Endothelial cell of umbilical vein (primary cell): Measurements from ENCODE around the gene TTLL13. TPM values are rescaled to one million over a fixed set of nuclear protein-coding genes. Genes with fewer than 3 reads are reported as not detected.

Experiments used
- BruUV-seq: library from RNA; stranded (reverse); fragments of 400-500 nt; replicated peaks from 2 replicates; lab custom pipeline; 2021; lab: Mats Ljungman, UMichigan
- CTCF ChIA-PET: fragments of 300-600, 350-600 bp; sonication (Branson Sonifier 250); formaldehyde crosslinking; loops from one replicate; lab custom pipeline; 2021; ENCODE audit warnings: antibody characterized with exemption, inconsistent platforms; lab: Charles Lee
- POLR2A ChIA-PET: fragments of 300-600, 350-600 bp; sonication (Branson Sonifier 250); formaldehyde crosslinking; loops from one replicate; lab custom pipeline; 2021; ENCODE audit warnings: antibody characterized with exemption, inconsistent platforms; lab: Charles Lee
- DNase-seq: peaks from one replicate; pipeline ENCODE4 v3.0.0-alpha.2; 2011; ENCODE audit warnings: low read depth, low spot score
- FAIRE-seq: peaks from 2 replicates; lab custom pipeline; 2011; peaks lifted over from hg19 to GRCh38; lab: Jason Lieb, UNC
- H2AFZ ChIP-seq: 2 replicates; pipeline ENCODE4 v1.6.0; 2012; ENCODE audit warnings: low read depth, low read length, control low read depth, inconsistent platforms
- H3K27ac ChIP-seq: 2 replicates; pipeline ENCODE4 v1.5.1; 2011; ENCODE audit warnings: low read depth, mild to moderate bottlenecking, control low read depth, low read length, moderate library complexity; ENCODE audit not compliant: insufficient read depth
- H3K27me3 ChIP-seq, 2 experiments: 2 replicates each; pipeline versions ENCODE4 v1.6.0 to v1.6.1; 2011; ENCODE audit warnings: low read length in 2 of 2, mixed read lengths in 1 of 2; ENCODE audit not compliant: control insufficient read depth in 2 of 2, insufficient read depth in 2 of 2
- H3K36me3 ChIP-seq, 2 experiments: 2 replicates in 1 of 2; 3 replicates in 1 of 2; pipeline ENCODE4 v1.5.1; 2011; ENCODE audit warnings: low read length in 2 of 2, mild to moderate bottlenecking in 1 of 2, moderate library complexity in 1 of 2; ENCODE audit not compliant: control insufficient read depth in 2 of 2, insufficient read depth in 2 of 2; ENCODE audit errors: extremely low read depth in 1 of 2
- H3K4me1 ChIP-seq: 3 replicates; pipeline ENCODE4 v1.5.1; 2011; ENCODE audit warnings: mild to moderate bottlenecking, low read length; ENCODE audit not compliant: control insufficient read depth, insufficient read depth; ENCODE audit errors: extremely low read depth
- H3K4me2 ChIP-seq: 2 replicates; pipeline ENCODE4 v1.6.1; 2011; ENCODE audit warnings: low read length, control low read depth, mixed read lengths; ENCODE audit not compliant: insufficient read depth
- H3K4me3 ChIP-seq, 3 experiments: fragments of 200-600 bp in 1 of 3; sonication (generic), shearing (Covaris generic) in 1 of 3; replicated peaks in 1 of 3; 2 replicates each; pipeline ENCODE4 v1.5.1; 2011 to 2016; ENCODE audit warnings: control low read depth in 3 of 3, low read length in 3 of 3, mild to moderate bottlenecking in 2 of 3, inconsistent platforms in 1 of 3, low read depth in 1 of 3, moderate library complexity in 1 of 3; ENCODE audit not compliant: insufficient read depth in 1 of 3
- H3K79me2 ChIP-seq: 2 replicates; pipeline ENCODE4 v1.6.0; 2012; ENCODE audit warnings: low read length, inconsistent platforms; ENCODE audit not compliant: control insufficient read depth, insufficient read depth
- H3K9ac ChIP-seq: replicated peaks from 2 replicates; pipeline ENCODE3; 2011; ENCODE audit warnings: low read length, control low read depth; ENCODE audit not compliant: insufficient read depth; ENCODE audit errors: extremely low read depth
- H3K9me1 ChIP-seq: replicated peaks from 3 replicates; pipeline ENCODE4 v1.6.0; 2011; ENCODE audit warnings: mild to moderate bottlenecking, low read length; ENCODE audit not compliant: control insufficient read depth, insufficient read depth; ENCODE audit errors: extremely low read depth
- H3K9me3 ChIP-seq: replicated peaks from 2 replicates; pipeline ENCODE4 v1.5.1; 2012; ENCODE audit warnings: low read length, inconsistent platforms; ENCODE audit not compliant: control insufficient read depth, insufficient read depth
- H4K20me1 ChIP-seq: replicated peaks from 2 replicates; pipeline ENCODE3; 2011; ENCODE audit warnings: mild to moderate bottlenecking, low read length; ENCODE audit not compliant: control insufficient read depth, insufficient read depth; ENCODE audit errors: extremely low read depth
- CTCF ChIP-seq, 2 donors: IDR thresholded peaks; 1 replicate in 1 of 2; 2 replicates in 1 of 2; pipeline ENCODE4 v1.5.1; 2011; ENCODE audit warnings: low read length in 2 of 2, mild to moderate bottlenecking in 2 of 2, moderate library complexity in 2 of 2, control low read depth in 1 of 2, inconsistent platforms in 1 of 2, low read depth in 1 of 2; ENCODE audit not compliant: insufficient read depth in 1 of 2; ENCODE audit errors: extremely low read depth in 1 of 2
- EZH2 ChIP-seq: IDR thresholded peaks from 2 replicates; pipeline ENCODE4 v1.6.1; 2012; ENCODE audit warnings: borderline replicate concordance, low read depth, mild to moderate bottlenecking, moderate library complexity, low read length, inconsistent platforms; ENCODE audit not compliant: severe bottlenecking
- FOS ChIP-seq: IDR thresholded peaks from 2 replicates; pipeline ENCODE4 v1.6.1; 2011; ENCODE audit warnings: mild to moderate bottlenecking, low read length, moderate library complexity, borderline replicate concordance; ENCODE audit not compliant: insufficient read depth
- GATA2 ChIP-seq: IDR thresholded peaks from 2 replicates; pipeline ENCODE4 v1.7.0; 2011; ENCODE audit warnings: low read depth, mild to moderate bottlenecking, moderate library complexity, mixed read lengths, low read length; ENCODE audit not compliant: insufficient read length, insufficient read depth
- JUN ChIP-seq: IDR thresholded peaks from 2 replicates; pipeline ENCODE4 v1.6.1; 2011; ENCODE audit warnings: borderline replicate concordance, low read depth; ENCODE audit not compliant: insufficient read length, insufficient read depth
- MAX ChIP-seq: IDR thresholded peaks from 2 replicates; pipeline ENCODE4 v1.6.1; 2011; ENCODE audit not compliant: insufficient read depth, insufficient read length
- MYC ChIP-seq: IDR thresholded peaks from one replicate; pipeline ENCODE4 v1.6.1; 2011; ENCODE audit warnings: mild to moderate bottlenecking, low read depth, low read length
- POLR2A ChIP-seq: IDR thresholded peaks from 2 replicates; pipeline ENCODE4 v1.6.1; 2012; ENCODE audit warnings: low read depth, mild to moderate bottlenecking, control low read depth, low read length
- POLR2AphosphoS5 ChIP-seq: IDR thresholded peaks from 2 replicates; pipeline ENCODE4 v1.6.1; 2012; ENCODE audit warnings: low read depth, mild to moderate bottlenecking, control low read depth, low read length, moderate library complexity; ENCODE audit not compliant: insufficient read depth
- dilution Hi-C: fragments of 300-500 bp; cut with MboI; formaldehyde crosslinking; loops from one replicate; pipeline ENCODE4 v1.15.0; 2019; ENCODE audit warnings: low sequenced_read_pairs; ENCODE audit not compliant: extremely low pct_ligation_motif_present
- intact Hi-C: fragments of 100-400 bp; cut with micrococcal nuclease; formaldehyde crosslinking; loops from one replicate; pipeline ENCODE4 v1.10.0; 2022
- polyA plus RNA-seq, 4 experiments: library from polyadenylated mRNA; depleted of rRNA in 3 of 4; stranded (reverse) in 3 of 4; unstranded in 1 of 4; fragments of >200 nt; gene quantifications; 2 replicates each; pipeline versions ENCODE4 v1.2.1 to v1.2.3, GENCODE V29; 2011 to 2012; ENCODE audit warnings: missing spikeins in 1 of 4
- total RNA-seq: library from RNA; stranded (reverse); gene quantifications from 2 replicates; pipeline ENCODE4 v1.2.3, GENCODE V29; 2021

The TTLL13 gene
- total and polyA plus RNA-seq, 2 donors (not counting 3 experiments of a cell fraction or from before 2014, with no cell fraction given), result 0.04 TPM; not detected in 1

- intact Hi-C loops (no loop called here), dilution Hi-C loops (no loop called here)
- Histone ChIP-seq H4K20me1 (no peaks in the 10 kb centered on the region), H3K79me2 (peaks cover 16% of the 10 kb centered on the region), H3K9me3 (no peaks in the 10 kb centered on the region), H3K4me2 (peak overlapping the region; percentile 23), H3K9ac (no peak overlapping the region), H3K4me1 (peaks cover 60% of the 10 kb centered on the region), H3K4me3 (no peak overlapping the region), H3K36me3 (no peaks in the 10 kb centered on the region), H3K27me3 (no peaks in the 10 kb centered on the region), H2AFZ (no peak overlapping the region), H3K27ac (peak overlapping the region; percentile 51), H3K9me1 (no peaks in the 10 kb centered on the region)
- POLR2A ChIA-PET, result interaction anchor here (1.5 kb wide), 1 partner anchor 29 kb away, joined by 8 read pairs; the partner anchor contains the start of genes CIB1 and GDPGP1
- CTCF ChIA-PET, result interaction anchor here (1.4 to 3.5 kb wide), 3 partner anchors 10 to 19 kb away, joined by 3 to 20 read pairs (median 5); partner anchors contain the start of gene TTLL13
- BruUV-seq, result no TSS peak
- no peak for DNase-seq
- no peak for TF ChIP-seq FOS
- no peak for TF ChIP-seq POLR2AphosphoS5
- TF ChIP-seq POLR2A, result no peak
- TF ChIP-seq GATA2, result no peak
- TF ChIP-seq EZH2, result no peak
- no peak for TF ChIP-seq JUN
- no peak for TF ChIP-seq CTCF (IDR thresholded peaks at IDR 0.05; ENCODE audit: extremely low read depth in 1 of 2, insufficient read depth in 1 of 2, low read depth in 1 of 2, low read length in 2 of 2)
- TF ChIP-seq MAX, result no peak
- no peak for TF ChIP-seq MYC
- no peak for FAIRE-seq
Measured at GRCh38 chr15:90262426-90262825, 13.1 kb downstream of the TTLL13 start.
